CD4-positive, CD25-positive, alpha-beta regulatory T cell (primary cell): ENCODE results near the gene ITSN1. TPM values are rescaled to one million over a fixed set of nuclear protein-coding genes. Genes with fewer than 3 reads are reported as not detected.
"Not testable (repeated sequence)": the region's sequence is repeated elsewhere in the genome, so short reads cannot be mapped to it uniquely, and the experiment has no call there.

Experiments
- ATAC-seq, 2 donors: fragments of 150-1000 bp; cut with Tn5 transposase; one replicate each; pipeline ENCODE4 v1.10.0; 2021; ENCODE audit warnings: low read depth in 2 of 2, moderate number of reproducible peaks in 2 of 2, moderate library complexity in 1 of 2
- DNase-seq, 3 donors: peaks; one replicate each; pipeline versions ENCODE4 v3.0.0 to v3.0.0-alpha.2; 2012 to 2022; ENCODE audit warnings: mixed read lengths in 1 of 3
- H3K27ac ChIP-seq: one replicate; pipeline ENCODE4 v1.7.0; 2013; ENCODE audit warnings: mild to moderate bottlenecking, low read length; ENCODE audit not compliant: insufficient read depth, poor library complexity, severe bottlenecking
- H3K27me3 ChIP-seq: one replicate; pipeline ENCODE4 v1.7.0; 2013; ENCODE audit warnings: low read length; ENCODE audit not compliant: control insufficient read depth, insufficient read depth
- H3K36me3 ChIP-seq: one replicate; pipeline ENCODE4 v1.7.0; 2013; ENCODE audit warnings: mild to moderate bottlenecking, low read length, moderate library complexity; ENCODE audit not compliant: control insufficient read depth, insufficient read depth
- H3K4me1 ChIP-seq: 2 replicates; pipeline ENCODE4 v1.7.0; 2013; ENCODE audit warnings: mild to moderate bottlenecking, low read length; ENCODE audit not compliant: insufficient read depth, control insufficient read depth, poor library complexity, severe bottlenecking
- H3K4me3 ChIP-seq: one replicate; pipeline ENCODE4 v1.7.0; 2013; ENCODE audit warnings: low read depth, mild to moderate bottlenecking, low read length, moderate library complexity
- H3K9me3 ChIP-seq, 2 experiments: 1 replicate in 1 of 2; 2 replicates in 1 of 2; pipeline ENCODE4 v1.7.0; 2013; ENCODE audit warnings: low read length in 2 of 2, mild to moderate bottlenecking in 1 of 2, moderate library complexity in 1 of 2; ENCODE audit not compliant: control insufficient read depth in 2 of 2
- H3K27ac Mint-ChIP-seq, 3 donors: one replicate each; pipeline ENCODE4 v1.8.0; 2020 to 2022; ENCODE audit warnings: mild to moderate bottlenecking in 3 of 3, mixed read lengths in 3 of 3, moderate library complexity in 2 of 3
- H3K27me3 Mint-ChIP-seq: one replicate; pipeline ENCODE4 v1.8.0; 2022; ENCODE audit warnings: mild to moderate bottlenecking, mixed read lengths
- H3K36me3 Mint-ChIP-seq: one replicate; pipeline ENCODE4 v1.8.0; 2020; ENCODE audit warnings: mixed read lengths
- H3K4me1 Mint-ChIP-seq, 4 donors: one replicate each; pipeline ENCODE4 v1.8.0; 2020 to 2022; ENCODE audit warnings: mixed read lengths in 4 of 4, mild to moderate bottlenecking in 1 of 4
- H3K4me3 Mint-ChIP-seq, 4 donors: one replicate each; pipeline ENCODE4 v1.8.0; 2020 to 2022; ENCODE audit warnings: mild to moderate bottlenecking in 4 of 4, mixed read lengths in 4 of 4, moderate library complexity in 3 of 4
- H3K9me3 Mint-ChIP-seq, 7 donors: one replicate each; pipeline ENCODE4 v1.8.0; 2020 to 2022; ENCODE audit warnings: mixed read lengths in 7 of 7, mild to moderate bottlenecking in 3 of 7, moderate library complexity in 2 of 7
- polyA plus RNA-seq, 4 donors: library from polyadenylated mRNA; unstranded; fragments of 300-500 nt; fragmentation: Illumina TruSeq; gene quantifications; one replicate each; pipeline ENCODE4 v1.2.3, GENCODE V29; 2021
- total RNA-seq: library from RNA; stranded (reverse); gene quantifications from one replicate; pipeline ENCODE4 v1.2.3, GENCODE V29; 2022

Gene ITSN1
- total and polyA plus RNA-seq, 5 donors from 2014 or later: 0.17 to 1.1 (median 0.44) TPM

- no peak for DNase-seq
- no peak for ATAC-seq
Observed at GRCh38 chr21:33781121-33781520, 138.8 kb downstream of the ITSN1 start.

GRCh38 chr21:33783187-33783979, 141.1 kb downstream of the ITSN1 start:
- no peaks in the 10 kb centered on the region for H3K4me1 Mint-ChIP-seq
- no peaks in the 10 kb centered on the region for H3K36me3 Mint-ChIP-seq
- H3K27ac Mint-ChIP-seq: no peak overlapping the region
- DNase-seq: no peak
- H3K9me3 Mint-ChIP-seq: peaks cover 0 to 12% (median 2%) of the 10 kb centered on the region in 7 donors
- H3K27me3 Mint-ChIP-seq: peaks cover 9% of the 10 kb centered on the region
- ATAC-seq: no peak
- H3K4me3 Mint-ChIP-seq: no peak overlapping the region
- H3K4me3 ChIP-seq: no peak overlapping the region
- peaks cover 0 to 7% of the 10 kb centered on the region in 2 experiments for H3K9me3 ChIP-seq
- no peaks in the 10 kb centered on the region for H3K4me1 ChIP-seq
- H3K27ac ChIP-seq: no peak overlapping the region
- H3K27me3 ChIP-seq: no peaks in the 10 kb centered on the region
- no peaks in the 10 kb centered on the region for H3K36me3 ChIP-seq

More at GRCh38 chr21:33781121-33781520, 138.8 kb downstream of the ITSN1 start:
- Histone ChIP-seq H3K36me3 (no peaks in the 10 kb centered on the region), H3K27me3 (no peaks in the 10 kb centered on the region), H3K9me3 (peaks cover 0 to 7% of the 10 kb centered on the region in 2 experiments), H3K27ac (no peak overlapping the region), H3K4me1 (no peaks in the 10 kb centered on the region), H3K4me3 (no peak overlapping the region)
- peaks cover 0 to 12% (median 2%) of the 10 kb centered on the region in 7 donors for H3K9me3 Mint-ChIP-seq
- H3K27me3 Mint-ChIP-seq: peaks cover 4% of the 10 kb centered on the region
- no peak overlapping the region for H3K27ac Mint-ChIP-seq
- no peaks in the 10 kb centered on the region for H3K4me1 Mint-ChIP-seq
- no peak overlapping the region for H3K4me3 Mint-ChIP-seq
- no peaks in the 10 kb centered on the region for H3K36me3 Mint-ChIP-seq

GRCh38 chr21:33787431-33787830, 145.1 kb downstream of the ITSN1 start:
- Mint-ChIP-seq H3K4me3 (no peak overlapping the region), H3K4me1 (no peaks in the 10 kb centered on the region), H3K9me3 (no peaks in the 10 kb centered on the region), H3K27ac (no peak overlapping the region), H3K36me3 (no peaks in the 10 kb centered on the region), H3K27me3 (peaks cover 18% of the 10 kb centered on the region)
- no peaks in the 10 kb centered on the region for H3K9me3 ChIP-seq
- H3K4me1 ChIP-seq: no peaks in the 10 kb centered on the region
- ATAC-seq: no peak
- no peaks in the 10 kb centered on the region for H3K36me3 ChIP-seq
- H3K27me3 ChIP-seq: no peaks in the 10 kb centered on the region
- DNase-seq: no peak
- H3K27ac ChIP-seq: no peak overlapping the region
- no peak overlapping the region for H3K4me3 ChIP-seq

- ATAC-seq, H3K27ac ChIP-seq, H3K27me3 ChIP-seq, H3K9me3 Mint-ChIP-seq, H3K27ac Mint-ChIP-seq, H3K4me1 ChIP-seq, H3K4me3 Mint-ChIP-seq, DNase-seq, H3K36me3 Mint-ChIP-seq, H3K4me1 Mint-ChIP-seq, H3K4me3 ChIP-seq, H3K9me3 ChIP-seq, H3K36me3 ChIP-seq: not testable (repeated sequence)
- H3K27me3 Mint-ChIP-seq: peaks cover 18% of the 10 kb centered on the region
Observed at GRCh38 chr21:33788438-33788837, 146.1 kb downstream of the ITSN1 start.

- no peaks in the 10 kb centered on the region for H3K9me3 Mint-ChIP-seq
Observed at GRCh38 chr21:33789697-33790096, 147.4 kb downstream of the ITSN1 start.

GRCh38 chr21:33791073-33791472, 148.8 kb downstream of the ITSN1 start:
- H3K36me3 ChIP-seq: no peaks in the 10 kb centered on the region
- H3K4me3 Mint-ChIP-seq: no peak overlapping the region
- H3K27ac ChIP-seq: no peak overlapping the region
- no peaks in the 10 kb centered on the region for H3K4me1 ChIP-seq
- H3K4me3 ChIP-seq: no peak overlapping the region
- H3K27me3 ChIP-seq: no peaks in the 10 kb centered on the region
- no peaks in the 10 kb centered on the region for H3K9me3 ChIP-seq
- H3K9me3 Mint-ChIP-seq: no peaks in the 10 kb centered on the region
- ATAC-seq: no peak
- H3K4me1 Mint-ChIP-seq: no peaks in the 10 kb centered on the region
- H3K36me3 Mint-ChIP-seq: no peaks in the 10 kb centered on the region
- peaks cover 22% of the 10 kb centered on the region for H3K27me3 Mint-ChIP-seq
- no peak for DNase-seq
- H3K27ac Mint-ChIP-seq: no peak overlapping the region

More at GRCh38 chr21:33789697-33790096, 147.4 kb downstream of the ITSN1 start:
- Histone ChIP-seq H3K9me3 (no peaks in the 10 kb centered on the region), H3K4me3 (no peak overlapping the region), H3K36me3 (no peaks in the 10 kb centered on the region), H3K4me1 (no peaks in the 10 kb centered on the region), H3K27ac (no peak overlapping the region), H3K27me3 (no peaks in the 10 kb centered on the region)
- H3K27ac Mint-ChIP-seq: no peak overlapping the region
- no peaks in the 10 kb centered on the region for H3K4me1 Mint-ChIP-seq
- no peak overlapping the region for H3K4me3 Mint-ChIP-seq
- no peak for ATAC-seq
- H3K36me3 Mint-ChIP-seq: no peaks in the 10 kb centered on the region
- H3K27me3 Mint-ChIP-seq: peaks cover 21% of the 10 kb centered on the region
- no peak for DNase-seq

- no peak overlapping the region for H3K4me3 ChIP-seq
- Mint-ChIP-seq H3K4me1 (no peaks in the 10 kb centered on the region), H3K27ac (no peak overlapping the region), H3K27me3 (peaks cover 13% of the 10 kb centered on the region), H3K9me3 (no peaks in the 10 kb centered on the region), H3K36me3 (no peaks in the 10 kb centered on the region), H3K4me3 (no peak overlapping the region)
- DNase-seq: no peak
- H3K27ac ChIP-seq: no peak overlapping the region
- H3K27me3 ChIP-seq: no peaks in the 10 kb centered on the region
- no peaks in the 10 kb centered on the region for H3K9me3 ChIP-seq
- no peak for ATAC-seq
- no peaks in the 10 kb centered on the region for H3K36me3 ChIP-seq
- no peaks in the 10 kb centered on the region for H3K4me1 ChIP-seq
Observed at GRCh38 chr21:33794596-33794995, 152.3 kb downstream of the ITSN1 start.

GRCh38 chr21:33797565-33797964, 155.3 kb downstream of the ITSN1 start:
- no peaks in the 10 kb centered on the region for H3K36me3 Mint-ChIP-seq
- DNase-seq (no peak), ATAC-seq (no peak)
- no peaks in the 10 kb centered on the region for H3K9me3 ChIP-seq
- no peaks in the 10 kb centered on the region for H3K4me1 Mint-ChIP-seq
- H3K36me3 ChIP-seq: no peaks in the 10 kb centered on the region
- H3K27ac Mint-ChIP-seq: peak overlapping the region in 1 of 3 donors; percentile 71
- no peaks in the 10 kb centered on the region for H3K27me3 ChIP-seq
- no peak overlapping the region for H3K27ac ChIP-seq
- H3K4me1 ChIP-seq: no peaks in the 10 kb centered on the region
- no peak overlapping the region for H3K4me3 Mint-ChIP-seq
- H3K4me3 ChIP-seq: no peak overlapping the region
- peaks cover 4% of the 10 kb centered on the region for H3K27me3 Mint-ChIP-seq
- H3K9me3 Mint-ChIP-seq: no peaks in the 10 kb centered on the region
